NOMO-1 treated with DMSO at 0.1 percent for 48 hours (cell line): Measurements from ENCODE around the gene ADAMTS18.

ENCODE experiments used
- DNase-seq: peaks from one replicate; lab custom pipeline; 2025; ENCODE audit not compliant: unreplicated experiment; lab: John Stamatoyannopoulos, UW

The ADAMTS18 gene

GRCh38 chr16:77331043-77331442, 103.8 kb downstream of the ADAMTS18 start:
- DNase-seq, result no peak

GRCh38 chr16:77330332-77331042, 104.3 kb downstream of the ADAMTS18 start:
- peak; percentile 2 for DNase-seq

GRCh38 chr16:77328768-77329167, 106.1 kb downstream of the ADAMTS18 start:
- DNase-seq, result no peak

- DNase-seq, result no peak
These were observed 106.6 kb downstream of the ADAMTS18 start for GRCh38 chr16:77328274-77328673.

- no peak for DNase-seq
These were observed 107.1 kb downstream of the ADAMTS18 start for GRCh38 chr16:77327717-77328116.

- DNase-seq, result no peak
These were observed 110.1 kb downstream of the ADAMTS18 start for GRCh38 chr16:77324729-77325128.

GRCh38 chr16:77323695-77324094, 111.1 kb downstream of the ADAMTS18 start:
- DNase-seq, result no peak

GRCh38 chr16:77322757-77323156, 112.1 kb downstream of the ADAMTS18 start:
- DNase-seq, result no peak

GRCh38 chr16:77317059-77317458, 117.8 kb downstream of the ADAMTS18 start:
- no peak for DNase-seq

- DNase-seq, result no peak
These were observed 124.0 kb downstream of the ADAMTS18 start for GRCh38 chr16:77310877-77311276.

- peak; percentile 24 for DNase-seq
These were observed 126.7 kb downstream of the ADAMTS18 start for GRCh38 chr16:77308163-77308561.

- DNase-seq, result no peak
These were observed 127.2 kb downstream of the ADAMTS18 start for GRCh38 chr16:77307426-77308162.

GRCh38 chr16:77306075-77306474, 128.8 kb downstream of the ADAMTS18 start:
- peak; percentile 9 for DNase-seq

GRCh38 chr16:77304877-77305276, 130.0 kb downstream of the ADAMTS18 start:
- DNase-seq, result no peak

- no peak for DNase-seq
These were observed 130.7 kb downstream of the ADAMTS18 start for GRCh38 chr16:77304134-77304533.

- DNase-seq, result no peak
These were observed 132.2 kb downstream of the ADAMTS18 start for GRCh38 chr16:77302674-77303073.

- DNase-seq, result no peak
These were observed 132.6 kb downstream of the ADAMTS18 start for GRCh38 chr16:77302249-77302648.

- no peak for DNase-seq
These were observed 134.6 kb downstream of the ADAMTS18 start for GRCh38 chr16:77300256-77300655.

GRCh38 chr16:77299395-77299794, 135.4 kb downstream of the ADAMTS18 start:
- no peak for DNase-seq

- peak; percentile 49 for DNase-seq
These were observed 136.1 kb downstream of the ADAMTS18 start for GRCh38 chr16:77298418-77299360.

- no peak for DNase-seq
These were observed 136.8 kb downstream of the ADAMTS18 start for GRCh38 chr16:77297996-77298395.
